ENCODE results near the gene ANTXR2. TPM values are rescaled to one million over a fixed set of nuclear protein-coding genes. Genes with fewer than 3 reads are reported as not detected.
A peak's percentile ranks its signal among the peaks of the same experiment; 100 is the strongest.

The ANTXR2 gene
- polyA plus RNA-seq, 1 of the 3 experiments (the other 2 are of a cell fraction): 48.8 TPM

DNA sequence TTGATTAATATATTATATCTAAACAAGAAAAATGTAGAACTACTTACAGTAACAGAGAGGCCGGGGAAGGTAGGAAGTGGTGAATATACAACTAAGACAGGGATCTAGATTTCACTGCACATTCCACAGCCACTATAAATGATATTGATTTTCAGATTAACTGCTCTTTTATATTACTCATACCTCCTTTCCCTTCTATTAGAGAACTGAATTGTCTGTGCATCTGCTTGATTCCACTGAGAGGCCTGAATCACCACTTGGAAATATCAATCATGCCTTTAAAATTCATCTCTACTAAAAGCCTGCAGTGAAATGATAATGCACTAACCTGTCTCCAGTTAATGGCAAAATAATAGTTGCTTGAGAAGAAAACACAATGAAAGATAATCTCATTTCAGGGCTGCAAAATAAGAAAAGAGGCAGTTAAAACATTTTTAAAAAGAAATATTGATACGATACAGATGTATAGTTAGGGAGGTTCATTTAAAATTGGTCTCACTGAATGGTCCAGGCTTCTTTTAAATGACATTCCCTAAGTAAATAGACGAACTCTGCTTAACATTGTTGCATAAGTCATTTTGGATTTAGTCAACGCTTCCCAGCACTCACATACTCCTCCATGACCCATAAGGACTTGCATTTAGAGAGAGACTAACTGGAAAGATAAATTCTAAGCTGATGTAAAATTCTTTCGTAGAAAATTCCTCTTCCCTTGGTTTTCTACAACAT is 3.8 kb downstream of the ANTXR2 start:
- peak overlapping the region; percentile 96 to 97; a peak in 3 of 4 replicates for H3K4me3 ChIP-seq (ENCODE audit: low read depth in 2 of 2, low read length in 1 of 2)
- CTCF ChIA-PET: no interaction called here
- POLR2A ChIA-PET: no interaction called here
- H3K4me2 ChIP-seq: peak overlapping the region; percentile 83
- H3K79me2 ChIP-seq (ENCODE audit: insufficient read depth): peaks cover 96% of the 10 kb centered on the region
- peaks cover 35 to 59% of the 10 kb centered on the region in 2 experiments for H3K36me3 ChIP-seq (replicated peaks in 1 of 2; ENCODE audit: control insufficient read depth in 1 of 2, insufficient read depth in 2 of 2, low read length in 1 of 2)
- H4K20me1 ChIP-seq (ENCODE audit: insufficient read depth): no peaks in the 10 kb centered on the region
- H3K4me1 ChIP-seq (ENCODE audit: control insufficient read depth in 1 of 2, insufficient read depth in 2 of 2, low read depth in 1 of 2, low read length in 1 of 2): peaks cover 11 to 17% of the 10 kb centered on the region in 2 experiments
- H3K27me3 ChIP-seq (ENCODE audit: insufficient read depth): no peaks in the 10 kb centered on the region
- no peak for DNase-seq
- no peaks in the 10 kb centered on the region for H3K9me3 ChIP-seq
- peak overlapping the region; percentile 88 to 92 for H3K27ac ChIP-seq (ENCODE audit: low read depth in 2 of 2, low read length in 1 of 2)
- 18% methylated on average over 5 of the region's 5 CpGs for WGBS (ENCODE audit: low lambda C conversion rate)
- H2AFZ ChIP-seq (ENCODE audit: low read depth): no peak overlapping the region
- peaks cover 45% of the 10 kb centered on the region for H3F3A ChIP-seq (replicated peaks; ENCODE audit: insufficient read depth)
- H3K9ac ChIP-seq: peak overlapping the region; percentile 87
- no peaks in the 10 kb centered on the region for H3K9me2 ChIP-seq
- TF ChIP-seq GATA2 (CRISPR knock-in tag; IDR thresholded peaks at IDR 0.05) (no peak), TEAD4 (IDR thresholded peaks at IDR 0.05; ENCODE audit: borderline replicate concordance, insufficient read depth) (peak; percentile 96; the same call in 1 of the 2 replicates), JUND (IDR thresholded peaks at IDR 0.05) (peak; percentile 87), EP300 (IDR thresholded peaks at IDR 0.05; ENCODE audit: borderline replicate concordance in 1 of 2, low read depth in 1 of 2, low read length in 1 of 2) (peak; percentile 28 to 96; a peak in 3 of 4 replicates), SIN3A (IDR thresholded peaks at IDR 0.05; ENCODE audit: borderline replicate concordance, low read depth, low read length) (no peak), FOSL2 (IDR thresholded peaks at IDR 0.05; ENCODE audit: borderline replicate concordance, low read depth) (peak; percentile 56; the same call in 1 of the 2 replicates), NFIC (IDR thresholded peaks at IDR 0.05; ENCODE audit: borderline replicate concordance) (peak; percentile 68), CHD2 (IDR thresholded peaks at IDR 0.05; ENCODE audit: low read length, partially characterized antibody) (no peak), MXI1 (IDR thresholded peaks at IDR 0.05; ENCODE audit: low read depth, low read length) (no peak), RAD21 (IDR thresholded peaks at IDR 0.05; ENCODE audit: low read length) (no peak), MEF2A (IDR thresholded peaks at IDR 0.05; ENCODE audit: borderline replicate concordance, low read depth) (no peak), EZH2phosphoT487 (IDR thresholded peaks at IDR 0.05; ENCODE audit: borderline replicate concordance, low read depth) (no peak), ELF1 (IDR thresholded peaks at IDR 0.05) (peak; percentile 37; the same call in 1 of the 2 replicates), GABPA (IDR thresholded peaks at IDR 0.05; ENCODE audit: low read depth) (peak; percentile 27; the same call in 1 of the 2 replicates), FOXM1 (IDR thresholded peaks at IDR 0.05; ENCODE audit: low read depth) (peak; percentile 93), RXRA (IDR thresholded peaks at IDR 0.05; ENCODE audit: borderline replicate concordance, low read depth) (peak; percentile 42; the same call in 1 of the 2 replicates)
- TF ChIP-seq, protein P1, sequence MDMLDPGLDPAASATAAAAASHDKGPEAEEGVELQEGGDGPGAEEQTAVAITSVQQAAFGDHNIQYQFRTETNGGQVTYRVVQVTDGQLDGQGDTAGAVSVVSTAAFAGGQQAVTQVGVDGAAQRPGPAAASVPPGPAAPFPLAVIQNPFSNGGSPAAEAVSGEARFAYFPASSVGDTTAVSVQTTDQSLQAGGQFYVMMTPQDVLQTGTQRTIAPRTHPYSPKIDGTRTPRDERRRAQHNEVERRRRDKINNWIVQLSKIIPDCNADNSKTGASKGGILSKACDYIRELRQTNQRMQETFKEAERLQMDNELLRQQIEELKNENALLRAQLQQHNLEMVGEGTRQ (IDR thresholded peaks at IDR 0.05; ENCODE audit: borderline replicate concordance, low read depth, low read length): no peak
- TF ChIP-seq, protein P2, sequence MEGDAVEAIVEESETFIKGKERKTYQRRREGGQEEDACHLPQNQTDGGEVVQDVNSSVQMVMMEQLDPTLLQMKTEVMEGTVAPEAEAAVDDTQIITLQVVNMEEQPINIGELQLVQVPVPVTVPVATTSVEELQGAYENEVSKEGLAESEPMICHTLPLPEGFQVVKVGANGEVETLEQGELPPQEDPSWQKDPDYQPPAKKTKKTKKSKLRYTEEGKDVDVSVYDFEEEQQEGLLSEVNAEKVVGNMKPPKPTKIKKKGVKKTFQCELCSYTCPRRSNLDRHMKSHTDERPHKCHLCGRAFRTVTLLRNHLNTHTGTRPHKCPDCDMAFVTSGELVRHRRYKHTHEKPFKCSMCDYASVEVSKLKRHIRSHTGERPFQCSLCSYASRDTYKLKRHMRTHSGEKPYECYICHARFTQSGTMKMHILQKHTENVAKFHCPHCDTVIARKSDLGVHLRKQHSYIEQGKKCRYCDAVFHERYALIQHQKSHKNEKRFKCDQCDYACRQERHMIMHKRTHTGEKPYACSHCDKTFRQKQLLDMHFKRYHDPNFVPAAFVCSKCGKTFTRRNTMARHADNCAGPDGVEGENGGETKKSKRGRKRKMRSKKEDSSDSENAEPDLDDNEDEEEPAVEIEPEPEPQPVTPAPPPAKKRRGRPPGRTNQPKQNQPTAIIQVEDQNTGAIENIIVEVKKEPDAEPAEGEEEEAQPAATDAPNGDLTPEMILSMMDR (IDR thresholded peaks at IDR 0.05): no peak
- TF ChIP-seq, protein P3, sequence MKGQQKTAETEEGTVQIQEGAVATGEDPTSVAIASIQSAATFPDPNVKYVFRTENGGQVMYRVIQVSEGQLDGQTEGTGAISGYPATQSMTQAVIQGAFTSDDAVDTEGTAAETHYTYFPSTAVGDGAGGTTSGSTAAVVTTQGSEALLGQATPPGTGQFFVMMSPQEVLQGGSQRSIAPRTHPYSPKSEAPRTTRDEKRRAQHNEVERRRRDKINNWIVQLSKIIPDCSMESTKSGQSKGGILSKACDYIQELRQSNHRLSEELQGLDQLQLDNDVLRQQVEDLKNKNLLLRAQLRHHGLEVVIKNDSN (IDR thresholded peaks at IDR 0.05; ENCODE audit: borderline replicate concordance, low read depth): no peak
- TF ChIP-seq, protein P4, sequence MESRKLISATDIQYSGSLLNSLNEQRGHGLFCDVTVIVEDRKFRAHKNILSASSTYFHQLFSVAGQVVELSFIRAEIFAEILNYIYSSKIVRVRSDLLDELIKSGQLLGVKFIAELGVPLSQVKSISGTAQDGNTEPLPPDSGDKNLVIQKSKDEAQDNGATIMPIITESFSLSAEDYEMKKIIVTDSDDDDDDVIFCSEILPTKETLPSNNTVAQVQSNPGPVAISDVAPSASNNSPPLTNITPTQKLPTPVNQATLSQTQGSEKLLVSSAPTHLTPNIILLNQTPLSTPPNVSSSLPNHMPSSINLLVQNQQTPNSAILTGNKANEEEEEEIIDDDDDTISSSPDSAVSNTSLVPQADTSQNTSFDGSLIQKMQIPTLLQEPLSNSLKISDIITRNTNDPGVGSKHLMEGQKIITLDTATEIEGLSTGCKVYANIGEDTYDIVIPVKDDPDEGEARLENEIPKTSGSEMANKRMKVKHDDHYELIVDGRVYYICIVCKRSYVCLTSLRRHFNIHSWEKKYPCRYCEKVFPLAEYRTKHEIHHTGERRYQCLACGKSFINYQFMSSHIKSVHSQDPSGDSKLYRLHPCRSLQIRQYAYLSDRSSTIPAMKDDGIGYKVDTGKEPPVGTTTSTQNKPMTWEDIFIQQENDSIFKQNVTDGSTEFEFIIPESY (IDR thresholded peaks at IDR 0.05; ENCODE audit: borderline replicate concordance, low read depth): 0 out of 2 replicates have a peak, but pooled peaks have one; percentile 43
- TF ChIP-seq, protein P5, sequence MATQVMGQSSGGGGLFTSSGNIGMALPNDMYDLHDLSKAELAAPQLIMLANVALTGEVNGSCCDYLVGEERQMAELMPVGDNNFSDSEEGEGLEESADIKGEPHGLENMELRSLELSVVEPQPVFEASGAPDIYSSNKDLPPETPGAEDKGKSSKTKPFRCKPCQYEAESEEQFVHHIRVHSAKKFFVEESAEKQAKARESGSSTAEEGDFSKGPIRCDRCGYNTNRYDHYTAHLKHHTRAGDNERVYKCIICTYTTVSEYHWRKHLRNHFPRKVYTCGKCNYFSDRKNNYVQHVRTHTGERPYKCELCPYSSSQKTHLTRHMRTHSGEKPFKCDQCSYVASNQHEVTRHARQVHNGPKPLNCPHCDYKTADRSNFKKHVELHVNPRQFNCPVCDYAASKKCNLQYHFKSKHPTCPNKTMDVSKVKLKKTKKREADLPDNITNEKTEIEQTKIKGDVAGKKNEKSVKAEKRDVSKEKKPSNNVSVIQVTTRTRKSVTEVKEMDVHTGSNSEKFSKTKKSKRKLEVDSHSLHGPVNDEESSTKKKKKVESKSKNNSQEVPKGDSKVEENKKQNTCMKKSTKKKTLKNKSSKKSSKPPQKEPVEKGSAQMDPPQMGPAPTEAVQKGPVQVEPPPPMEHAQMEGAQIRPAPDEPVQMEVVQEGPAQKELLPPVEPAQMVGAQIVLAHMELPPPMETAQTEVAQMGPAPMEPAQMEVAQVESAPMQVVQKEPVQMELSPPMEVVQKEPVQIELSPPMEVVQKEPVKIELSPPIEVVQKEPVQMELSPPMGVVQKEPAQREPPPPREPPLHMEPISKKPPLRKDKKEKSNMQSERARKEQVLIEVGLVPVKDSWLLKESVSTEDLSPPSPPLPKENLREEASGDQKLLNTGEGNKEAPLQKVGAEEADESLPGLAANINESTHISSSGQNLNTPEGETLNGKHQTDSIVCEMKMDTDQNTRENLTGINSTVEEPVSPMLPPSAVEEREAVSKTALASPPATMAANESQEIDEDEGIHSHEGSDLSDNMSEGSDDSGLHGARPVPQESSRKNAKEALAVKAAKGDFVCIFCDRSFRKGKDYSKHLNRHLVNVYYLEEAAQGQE (IDR thresholded peaks at IDR 0.05; ENCODE audit: low read depth, low read length): no peak
- TF ChIP-seq, protein P6, sequence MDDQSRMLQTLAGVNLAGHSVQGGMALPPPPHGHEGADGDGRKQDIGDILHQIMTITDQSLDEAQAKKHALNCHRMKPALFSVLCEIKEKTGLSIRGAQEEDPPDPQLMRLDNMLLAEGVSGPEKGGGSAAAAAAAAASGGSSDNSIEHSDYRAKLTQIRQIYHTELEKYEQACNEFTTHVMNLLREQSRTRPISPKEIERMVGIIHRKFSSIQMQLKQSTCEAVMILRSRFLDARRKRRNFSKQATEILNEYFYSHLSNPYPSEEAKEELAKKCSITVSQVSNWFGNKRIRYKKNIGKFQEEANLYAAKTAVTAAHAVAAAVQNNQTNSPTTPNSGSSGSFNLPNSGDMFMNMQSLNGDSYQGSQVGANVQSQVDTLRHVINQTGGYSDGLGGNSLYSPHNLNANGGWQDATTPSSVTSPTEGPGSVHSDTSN (IDR thresholded peaks at IDR 0.05): peak; percentile 85
